Fibroblast of mammary gland (primary cell): ENCODE data around the gene GMDS.

ENCODE experiments used
- DNase-seq: peaks from one replicate; pipeline ENCODE4 v3.0.0-alpha.2; 2010; ENCODE audit warnings: low read depth
- H3K4me3 ChIP-seq: 2 replicates; pipeline ENCODE4 v1.5.1; 2011; ENCODE audit warnings: low read depth, mild to moderate bottlenecking, low read length, moderate library complexity; ENCODE audit not compliant: control insufficient read depth
- TF ChIP-seq, protein P1 (sequence below): conservative IDR thresholded peaks from 2 replicates; pipeline ENCODE4 v1.5.1; 2011; ENCODE audit warnings: low read depth, low read length, inconsistent platforms; ENCODE audit not compliant: control insufficient read depth, insufficient read depth

The GMDS gene

DNA sequence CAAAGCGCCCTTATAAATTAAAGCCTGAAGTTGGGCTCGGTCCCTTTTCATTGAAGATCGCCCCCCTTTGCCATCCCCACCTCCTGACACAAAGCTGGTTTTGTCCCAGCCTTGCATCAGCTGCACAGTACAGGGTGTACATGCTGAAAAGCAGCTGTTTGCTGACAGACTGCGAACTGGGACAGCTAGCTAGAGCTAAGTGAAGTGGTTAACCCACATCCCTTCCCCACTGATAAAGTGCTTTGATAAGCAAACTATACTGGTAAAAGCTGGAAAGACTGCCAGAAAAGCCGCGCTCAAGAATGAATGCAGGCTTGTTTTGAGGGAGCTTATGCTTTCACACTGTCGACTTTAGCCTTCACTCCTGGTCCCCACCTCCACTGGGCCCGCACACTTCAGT lies 207.3 kb downstream of the GMDS start:
- no peak for DNase-seq
- H3K4me3 ChIP-seq = no peak overlapping the region
- TF ChIP-seq, protein P1, sequence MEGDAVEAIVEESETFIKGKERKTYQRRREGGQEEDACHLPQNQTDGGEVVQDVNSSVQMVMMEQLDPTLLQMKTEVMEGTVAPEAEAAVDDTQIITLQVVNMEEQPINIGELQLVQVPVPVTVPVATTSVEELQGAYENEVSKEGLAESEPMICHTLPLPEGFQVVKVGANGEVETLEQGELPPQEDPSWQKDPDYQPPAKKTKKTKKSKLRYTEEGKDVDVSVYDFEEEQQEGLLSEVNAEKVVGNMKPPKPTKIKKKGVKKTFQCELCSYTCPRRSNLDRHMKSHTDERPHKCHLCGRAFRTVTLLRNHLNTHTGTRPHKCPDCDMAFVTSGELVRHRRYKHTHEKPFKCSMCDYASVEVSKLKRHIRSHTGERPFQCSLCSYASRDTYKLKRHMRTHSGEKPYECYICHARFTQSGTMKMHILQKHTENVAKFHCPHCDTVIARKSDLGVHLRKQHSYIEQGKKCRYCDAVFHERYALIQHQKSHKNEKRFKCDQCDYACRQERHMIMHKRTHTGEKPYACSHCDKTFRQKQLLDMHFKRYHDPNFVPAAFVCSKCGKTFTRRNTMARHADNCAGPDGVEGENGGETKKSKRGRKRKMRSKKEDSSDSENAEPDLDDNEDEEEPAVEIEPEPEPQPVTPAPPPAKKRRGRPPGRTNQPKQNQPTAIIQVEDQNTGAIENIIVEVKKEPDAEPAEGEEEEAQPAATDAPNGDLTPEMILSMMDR = no peak

DNA sequence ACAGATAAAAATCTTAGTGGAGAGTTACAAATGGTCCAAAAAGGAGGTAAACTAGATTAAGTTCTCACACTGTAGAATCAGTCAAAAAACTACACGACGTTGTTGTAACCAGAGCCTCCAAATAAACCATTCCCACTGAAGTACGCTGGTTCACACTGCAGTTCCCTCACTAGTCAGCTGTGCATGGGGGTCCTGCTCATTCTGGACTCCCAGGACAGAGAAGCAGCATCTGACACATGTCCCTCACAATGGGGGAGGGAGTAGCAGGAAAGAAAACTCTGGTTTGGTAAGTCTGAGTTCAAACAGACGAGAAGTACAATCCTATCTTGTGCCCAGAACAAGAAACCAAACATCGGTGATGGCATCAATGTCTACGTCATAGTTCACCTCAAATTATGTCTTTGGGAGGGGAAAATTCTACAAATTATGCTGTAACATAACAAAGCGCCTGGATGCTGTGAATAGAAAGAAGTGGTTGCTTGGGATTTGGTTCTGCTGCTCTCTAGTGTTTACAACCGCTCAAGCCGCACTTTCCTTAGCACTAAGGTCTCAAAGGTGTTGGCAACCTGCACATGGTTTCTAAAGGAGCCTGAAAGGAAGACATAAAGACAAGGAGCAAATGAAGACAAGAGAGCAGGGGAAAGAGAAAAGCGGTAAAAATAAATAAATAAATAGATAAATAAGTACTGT lies 208.0 kb downstream of the GMDS start:
- H3K4me3 ChIP-seq = no peak overlapping the region
- TF ChIP-seq, protein P1 = no peak
- no peak for DNase-seq

DNA sequence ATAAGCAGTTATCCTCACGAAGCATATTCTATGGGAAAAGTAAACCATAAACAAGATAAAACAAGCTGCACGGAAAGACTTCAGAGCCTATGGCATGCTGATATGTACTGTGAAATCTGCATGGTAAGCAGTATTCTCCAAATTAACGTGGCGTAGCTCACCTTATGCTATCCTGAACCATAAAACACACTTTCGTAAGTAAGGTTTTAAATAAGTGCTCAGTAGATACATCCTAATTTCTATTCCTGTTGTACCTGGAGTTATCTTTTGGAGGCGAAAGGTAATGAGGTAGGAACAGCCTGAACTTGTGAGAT lies 208.7 kb downstream of the GMDS start:
- DNase-seq = no peak
- TF ChIP-seq, protein P1 = no peak
- no peak overlapping the region for H3K4me3 ChIP-seq

DNA sequence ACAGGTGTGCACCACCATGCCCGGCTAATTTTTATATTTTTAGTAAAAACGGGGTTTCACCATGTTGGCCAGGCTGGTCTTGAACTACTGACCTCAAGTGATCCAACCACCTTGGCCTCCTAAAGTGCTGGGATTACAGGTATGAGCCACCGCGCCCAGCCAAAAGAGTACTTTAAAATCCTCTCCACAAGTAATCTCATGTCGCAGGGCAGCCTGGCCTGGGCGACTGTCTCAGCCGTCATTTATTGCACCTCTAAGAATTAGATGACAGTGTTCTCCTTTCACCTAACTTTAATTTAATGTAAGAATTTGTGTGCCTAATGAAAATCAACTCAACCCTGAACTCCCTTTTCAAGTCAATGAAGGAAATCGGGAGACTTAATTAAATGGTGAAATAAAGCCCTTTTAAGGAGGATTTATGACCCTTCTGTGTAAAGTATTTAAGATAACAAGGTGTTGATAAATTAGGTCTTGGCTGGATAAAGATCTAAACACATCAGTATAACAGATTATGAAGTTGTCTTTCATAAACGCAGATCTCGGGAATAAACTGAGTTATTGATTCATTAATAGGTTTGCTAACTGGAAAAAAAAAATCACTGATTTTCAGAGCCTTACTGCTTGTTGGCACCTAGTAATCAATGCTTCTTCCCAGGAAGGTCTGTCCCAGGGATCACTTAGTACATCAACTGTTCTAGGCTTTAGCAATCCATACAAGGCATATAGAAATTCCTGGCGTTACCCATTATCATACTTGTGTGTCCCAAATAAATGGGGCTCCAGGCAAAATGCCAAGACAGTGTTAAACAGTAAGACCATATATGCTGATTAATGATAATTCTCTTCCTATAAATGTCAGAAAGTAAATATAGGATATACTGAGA lies 209.3 kb downstream of the GMDS start:
- DNase-seq = no peak
- TF ChIP-seq, protein P1 = no peak
- no peak overlapping the region for H3K4me3 ChIP-seq

DNA sequence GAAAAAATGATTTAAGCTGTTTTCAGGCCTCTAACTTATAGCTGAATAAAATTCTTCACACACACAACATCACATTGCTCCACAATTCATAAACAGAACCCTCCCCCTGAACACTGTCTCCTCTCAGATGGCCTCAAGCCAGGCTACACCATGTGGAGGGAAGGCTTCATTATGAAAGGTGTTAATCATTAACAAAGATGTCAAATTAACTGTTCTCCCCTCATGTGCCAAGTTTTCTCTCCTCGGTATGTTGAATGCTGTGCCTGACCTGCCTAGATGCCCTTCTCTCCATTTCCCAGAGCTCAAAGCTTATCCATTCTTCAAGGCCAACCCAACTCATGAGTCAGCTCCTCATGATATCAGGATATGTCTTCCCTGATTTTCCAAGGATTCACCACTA lies 210.4 kb downstream of the GMDS start:
- no peak for DNase-seq
- TF ChIP-seq, protein P1 = no peak
- H3K4me3 ChIP-seq = no peak overlapping the region

DNA sequence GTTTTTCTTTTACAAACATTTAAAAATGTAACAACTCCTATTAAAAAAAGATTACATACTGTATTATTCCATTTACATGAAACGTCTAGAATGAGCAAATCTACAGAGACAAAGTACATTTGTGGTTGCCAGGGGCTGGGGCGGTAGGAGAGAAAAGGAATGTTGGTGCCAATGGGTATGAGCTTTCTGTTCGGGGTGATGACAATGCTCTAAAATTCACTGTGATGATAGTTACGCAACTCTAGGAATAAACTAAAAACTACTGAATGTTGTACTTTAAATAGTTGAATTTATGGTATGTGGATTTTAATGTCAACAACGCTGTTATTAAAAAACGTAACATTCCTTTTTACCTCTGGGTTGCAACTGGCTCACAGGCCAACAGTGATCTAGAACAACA lies 211.1 kb downstream of the GMDS start:
- no peak for DNase-seq
- H3K4me3 ChIP-seq = no peak overlapping the region
- TF ChIP-seq, protein P1 = no peak
